Measurements from ENCODE around the gene HIBADH. TPM values are rescaled to one million over a fixed set of nuclear protein-coding genes. Genes with fewer than 3 reads are reported as not detected.

HIBADH gene
- total and polyA plus RNA-seq, 10 of the 15 experiments (the other 5 are each of a cell fraction or from before 2014, with no cell fraction given): 8.7 to 36.1 (median 18.6) TPM

GRCh38 chr7:27586825-27587224 is 75.9 kb downstream of the HIBADH start (continued):
- TF ChIP-seq BHLHE40 (IDR thresholded peaks at IDR 0.05; ENCODE audit: borderline replicate concordance in 1 of 2, low read depth in 2 of 2, low read length in 1 of 2) (peak; percentile 35 to 71; a peak in 1 of 4 replicates), RAD51 (IDR thresholded peaks at IDR 0.05) (no peak), MLLT1 (IDR thresholded peaks at IDR 0.05) (no peak), IKZF2 (IDR thresholded peaks at IDR 0.05) (peak in 1 of 2 experiments; percentile 18; a peak in 1 of 4 replicates), CHD2 (IDR thresholded peaks at IDR 0.05; ENCODE audit: borderline replicate concordance, low read depth, low read length) (no peak), NKRF (conservative IDR thresholded peaks at IDR 0.05) (no peak)

- no peaks in the 10 kb centered on the region for H4K20me1 ChIP-seq (ENCODE audit: control insufficient read depth, insufficient read depth)
- no peak for DNase-seq (ENCODE audit: low read depth, low spot score)
- intact Hi-C loops (cut with micrococcal nuclease; ENCODE audit: unreplicated experiment): no loop called here
- no peaks in the 10 kb centered on the region for H3K36me3 ChIP-seq (ENCODE audit: control insufficient read depth in 2 of 2, insufficient read depth in 2 of 2, low read length in 1 of 2)
- TF ChIP-seq ETV6 (conservative IDR thresholded peaks at IDR 0.05 in 1 of 2, IDR thresholded peaks at IDR 0.05 in 1 of 2; ENCODE audit: borderline replicate concordance in 1 of 2, low read depth in 1 of 2) (no peak), CBX3 (IDR thresholded peaks at IDR 0.05; ENCODE audit: borderline replicate concordance, low read depth) (no peak), HDAC6 (IDR thresholded peaks at IDR 0.05; ENCODE audit: unreplicated experiment) (no peak)
- no peak overlapping the region for H2AFZ ChIP-seq (ENCODE audit: control insufficient read depth, low read depth, low read length)
- CTCF ChIA-PET: interaction anchor here (1.7 to 2.5 kb wide), 3 partner anchors 8 to 20 kb away, joined by 7 to 14 read pairs (median 10); no protein-coding TSS in a partner anchor
- H3K4me1 ChIP-seq (ENCODE audit: control insufficient read depth, insufficient read depth, low read length): no peaks in the 10 kb centered on the region; the same call in 1 of the 2 replicates
- H3K4me3 ChIP-seq: no peak overlapping the region
- ATAC-seq: no peak
- 100% methylated on average over 2 of the region's 2 CpGs for WGBS (ENCODE audit: insufficient coverage, insufficient replicate concordance, low lambda C conversion rate, missing lambda C conversion rate)
- H3K9me3 ChIP-seq (replicated peaks; ENCODE audit: control insufficient read depth, insufficient read depth, low read length): no peaks in the 10 kb centered on the region
- H3K27me3 ChIP-seq (replicated peaks in 1 of 2; ENCODE audit: control insufficient read depth in 2 of 2, insufficient read depth in 2 of 2, low read length in 1 of 2): no peaks in the 10 kb centered on the region
- H3K79me2 ChIP-seq (ENCODE audit: control insufficient read depth, insufficient read depth, low read length): no peaks in the 10 kb centered on the region
- FAIRE-seq: no peak
- RAD21 ChIA-PET (ENCODE audit: unreplicated experiment): interaction anchor here (1.5 kb wide), 1 partner anchor 20 kb away, joined by 5 read pairs; no protein-coding TSS in a partner anchor
- H3K4me2 ChIP-seq (ENCODE audit: control insufficient read depth, insufficient read depth): no peak overlapping the region
- POLR2A ChIA-PET: interaction anchor here (0.6 to 1.3 kb wide), 2 partner anchors 57 to 558 kb away, joined by 3 to 4 read pairs; no protein-coding TSS in a partner anchor
- H3K9ac ChIP-seq (ENCODE audit: control insufficient read depth, insufficient read depth, low read length): no peak overlapping the region
- in situ Hi-C loops (cut with MboI): no loop called here
- SMC1A ChIA-PET (ENCODE audit: uncharacterized antibody, unreplicated experiment): interaction anchor here (1.2 to 2.1 kb wide), 5 partner anchors 10 to 35 kb away, joined by 3 to 7 read pairs (median 6); no protein-coding TSS in a partner anchor
- BruUV-seq (replicated peaks): no TSS peak
- no peak overlapping the region for H3K27ac ChIP-seq (ENCODE audit: control insufficient read depth, insufficient read depth)
Observed at GRCh38 chr7:27585781-27586447, 76.8 kb downstream of the HIBADH start.
